Measurements from ENCODE around the gene ASTE1. TPM values are rescaled to one million over a fixed set of nuclear protein-coding genes. Genes with fewer than 3 reads are reported as not detected.

ASTE1 gene
- total and polyA plus RNA-seq, 9 of the 15 experiments (the other 6 are each of a cell fraction or from before 2014, with no cell fraction given), result 3.5 to 12.1 (median 6.9) TPM

DNA sequence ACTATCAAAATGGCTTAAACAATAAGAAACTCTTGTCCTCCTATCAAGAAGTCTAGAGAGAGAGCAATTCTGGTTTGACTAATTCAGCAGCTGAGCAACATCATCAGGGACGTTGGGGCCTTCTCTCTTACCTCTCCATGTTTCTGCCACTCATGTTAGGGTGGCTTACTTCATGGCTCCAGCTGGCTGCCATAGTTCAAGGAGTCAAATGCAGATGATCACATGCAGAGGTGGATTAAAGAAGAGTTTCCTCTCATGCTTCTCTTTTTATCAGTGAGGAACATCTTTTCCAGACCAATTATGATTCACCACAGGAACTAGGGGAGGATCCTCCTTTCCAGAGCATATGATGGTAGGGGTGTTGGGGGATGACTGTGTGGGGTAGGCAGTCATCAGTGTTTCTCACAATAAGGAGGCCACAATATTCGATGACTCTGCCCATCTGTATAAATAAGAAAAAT is 45.5 kb upstream of the ASTE1 start (continued):
- TF ChIP-seq, protein P1, sequence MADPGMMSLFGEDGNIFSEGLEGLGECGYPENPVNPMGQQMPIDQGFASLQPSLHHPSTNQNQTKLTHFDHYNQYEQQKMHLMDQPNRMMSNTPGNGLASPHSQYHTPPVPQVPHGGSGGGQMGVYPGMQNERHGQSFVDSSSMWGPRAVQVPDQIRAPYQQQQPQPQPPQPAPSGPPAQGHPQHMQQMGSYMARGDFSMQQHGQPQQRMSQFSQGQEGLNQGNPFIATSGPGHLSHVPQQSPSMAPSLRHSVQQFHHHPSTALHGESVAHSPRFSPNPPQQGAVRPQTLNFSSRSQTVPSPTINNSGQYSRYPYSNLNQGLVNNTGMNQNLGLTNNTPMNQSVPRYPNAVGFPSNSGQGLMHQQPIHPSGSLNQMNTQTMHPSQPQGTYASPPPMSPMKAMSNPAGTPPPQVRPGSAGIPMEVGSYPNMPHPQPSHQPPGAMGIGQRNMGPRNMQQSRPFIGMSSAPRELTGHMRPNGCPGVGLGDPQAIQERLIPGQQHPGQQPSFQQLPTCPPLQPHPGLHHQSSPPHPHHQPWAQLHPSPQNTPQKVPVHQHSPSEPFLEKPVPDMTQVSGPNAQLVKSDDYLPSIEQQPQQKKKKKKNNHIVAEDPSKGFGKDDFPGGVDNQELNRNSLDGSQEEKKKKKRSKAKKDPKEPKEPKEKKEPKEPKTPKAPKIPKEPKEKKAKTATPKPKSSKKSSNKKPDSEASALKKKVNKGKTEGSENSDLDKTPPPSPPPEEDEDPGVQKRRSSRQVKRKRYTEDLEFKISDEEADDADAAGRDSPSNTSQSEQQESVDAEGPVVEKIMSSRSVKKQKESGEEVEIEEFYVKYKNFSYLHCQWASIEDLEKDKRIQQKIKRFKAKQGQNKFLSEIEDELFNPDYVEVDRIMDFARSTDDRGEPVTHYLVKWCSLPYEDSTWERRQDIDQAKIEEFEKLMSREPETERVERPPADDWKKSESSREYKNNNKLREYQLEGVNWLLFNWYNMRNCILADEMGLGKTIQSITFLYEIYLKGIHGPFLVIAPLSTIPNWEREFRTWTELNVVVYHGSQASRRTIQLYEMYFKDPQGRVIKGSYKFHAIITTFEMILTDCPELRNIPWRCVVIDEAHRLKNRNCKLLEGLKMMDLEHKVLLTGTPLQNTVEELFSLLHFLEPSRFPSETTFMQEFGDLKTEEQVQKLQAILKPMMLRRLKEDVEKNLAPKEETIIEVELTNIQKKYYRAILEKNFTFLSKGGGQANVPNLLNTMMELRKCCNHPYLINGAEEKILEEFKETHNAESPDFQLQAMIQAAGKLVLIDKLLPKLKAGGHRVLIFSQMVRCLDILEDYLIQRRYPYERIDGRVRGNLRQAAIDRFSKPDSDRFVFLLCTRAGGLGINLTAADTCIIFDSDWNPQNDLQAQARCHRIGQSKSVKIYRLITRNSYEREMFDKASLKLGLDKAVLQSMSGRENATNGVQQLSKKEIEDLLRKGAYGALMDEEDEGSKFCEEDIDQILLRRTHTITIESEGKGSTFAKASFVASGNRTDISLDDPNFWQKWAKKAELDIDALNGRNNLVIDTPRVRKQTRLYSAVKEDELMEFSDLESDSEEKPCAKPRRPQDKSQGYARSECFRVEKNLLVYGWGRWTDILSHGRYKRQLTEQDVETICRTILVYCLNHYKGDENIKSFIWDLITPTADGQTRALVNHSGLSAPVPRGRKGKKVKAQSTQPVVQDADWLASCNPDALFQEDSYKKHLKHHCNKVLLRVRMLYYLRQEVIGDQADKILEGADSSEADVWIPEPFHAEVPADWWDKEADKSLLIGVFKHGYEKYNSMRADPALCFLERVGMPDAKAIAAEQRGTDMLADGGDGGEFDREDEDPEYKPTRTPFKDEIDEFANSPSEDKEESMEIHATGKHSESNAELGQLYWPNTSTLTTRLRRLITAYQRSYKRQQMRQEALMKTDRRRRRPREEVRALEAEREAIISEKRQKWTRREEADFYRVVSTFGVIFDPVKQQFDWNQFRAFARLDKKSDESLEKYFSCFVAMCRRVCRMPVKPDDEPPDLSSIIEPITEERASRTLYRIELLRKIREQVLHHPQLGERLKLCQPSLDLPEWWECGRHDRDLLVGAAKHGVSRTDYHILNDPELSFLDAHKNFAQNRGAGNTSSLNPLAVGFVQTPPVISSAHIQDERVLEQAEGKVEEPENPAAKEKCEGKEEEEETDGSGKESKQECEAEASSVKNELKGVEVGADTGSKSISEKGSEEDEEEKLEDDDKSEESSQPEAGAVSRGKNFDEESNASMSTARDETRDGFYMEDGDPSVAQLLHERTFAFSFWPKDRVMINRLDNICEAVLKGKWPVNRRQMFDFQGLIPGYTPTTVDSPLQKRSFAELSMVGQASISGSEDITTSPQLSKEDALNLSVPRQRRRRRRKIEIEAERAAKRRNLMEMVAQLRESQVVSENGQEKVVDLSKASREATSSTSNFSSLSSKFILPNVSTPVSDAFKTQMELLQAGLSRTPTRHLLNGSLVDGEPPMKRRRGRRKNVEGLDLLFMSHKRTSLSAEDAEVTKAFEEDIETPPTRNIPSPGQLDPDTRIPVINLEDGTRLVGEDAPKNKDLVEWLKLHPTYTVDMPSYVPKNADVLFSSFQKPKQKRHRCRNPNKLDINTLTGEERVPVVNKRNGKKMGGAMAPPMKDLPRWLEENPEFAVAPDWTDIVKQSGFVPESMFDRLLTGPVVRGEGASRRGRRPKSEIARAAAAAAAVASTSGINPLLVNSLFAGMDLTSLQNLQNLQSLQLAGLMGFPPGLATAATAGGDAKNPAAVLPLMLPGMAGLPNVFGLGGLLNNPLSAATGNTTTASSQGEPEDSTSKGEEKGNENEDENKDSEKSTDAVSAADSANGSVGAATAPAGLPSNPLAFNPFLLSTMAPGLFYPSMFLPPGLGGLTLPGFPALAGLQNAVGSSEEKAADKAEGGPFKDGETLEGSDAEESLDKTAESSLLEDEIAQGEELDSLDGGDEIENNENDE (IDR thresholded peaks at IDR 0.05; ENCODE audit: low read depth, low read length), result no peak
- no peak for TF ChIP-seq ZFX (CRISPR knock-in tag; IDR thresholded peaks at IDR 0.05)
- peak; percentile 86; the same call in 1 of the 2 replicates for TF ChIP-seq DMBX1 (CRISPR knock-in tag; IDR thresholded peaks at IDR 0.05; ENCODE audit: borderline replicate concordance)
- no peak for TF ChIP-seq ZNF12 (CRISPR knock-in tag; IDR thresholded peaks at IDR 0.05)
- peak; percentile 78; the same call in 1 of the 2 replicates for TF ChIP-seq SMARCE1 (IDR thresholded peaks at IDR 0.05)
- TF ChIP-seq XRCC4 (IDR thresholded peaks at IDR 0.05; ENCODE audit: extremely low read depth, insufficient read depth, insufficient read length), result no peak
- no peak for TF ChIP-seq KLF13 (tag; IDR thresholded peaks at IDR 0.05; ENCODE audit: borderline replicate concordance, low read depth)
- TF ChIP-seq TAL1 (IDR thresholded peaks at IDR 0.05), result peak; percentile 58
- no peak for TF ChIP-seq SIRT6 (IDR thresholded peaks at IDR 0.05; ENCODE audit: low read depth, low read length)
- TF ChIP-seq CBFA2T2 (conservative IDR thresholded peaks at IDR 0.05), result peak; percentile 68
- TF ChIP-seq SMC3 (conservative IDR thresholded peaks at IDR 0.05; ENCODE audit: insufficient read depth, low read depth, low read length), result no peak
- TF ChIP-seq FIP1L1 (IDR thresholded peaks at IDR 0.05; ENCODE audit: low read depth, low read length, poor library complexity, severe bottlenecking), result no peak
- TF ChIP-seq FOXK2 (conservative IDR thresholded peaks at IDR 0.05 in 1 of 2, IDR thresholded peaks at IDR 0.05 in 1 of 2; ENCODE audit: low read depth in 2 of 2), result peak in 1 of 2 experiments; percentile 54; a peak in 1 of 4 replicates
- no peak for TF ChIP-seq TCF7L2 (IDR thresholded peaks at IDR 0.05; ENCODE audit: low read depth, low read length)

All from K562 (cell line).